DND-41 (cell line): ENCODE data around the gene FAXDC2.

Experiments used
- ATAC-seq: fragments of 200-7000 bp; cut with Tn5 transposase; 3 replicates; pipeline ENCODE4 v1.9.1; 2021; ENCODE audit warnings: low read depth; ENCODE audit not compliant: insufficient read depth
- DNase-seq: peaks from one replicate; pipeline ENCODE4 v3.0.0-alpha.2; 2020
- H2AFZ ChIP-seq: 2 replicates; pipeline ENCODE4 v1.6.0; 2012; ENCODE audit warnings: low read depth, low read length
- H3K27ac ChIP-seq: 2 replicates; pipeline ENCODE4 v1.5.1; 2012; ENCODE audit warnings: low read length, inconsistent platforms
- H3K27me3 ChIP-seq: fragments of 200-600 bp; sonication (generic); 2 replicates; pipeline ENCODE4 v1.6.0; 2012; ENCODE audit warnings: low read length, mild to moderate bottlenecking, inconsistent platforms; ENCODE audit not compliant: insufficient read depth, poor library complexity
- H3K36me3 ChIP-seq: 2 replicates; pipeline ENCODE4 v1.5.1; 2012; ENCODE audit warnings: low read length, inconsistent platforms; ENCODE audit not compliant: insufficient read depth
- H3K4me1 ChIP-seq: 2 replicates; pipeline ENCODE4 v1.5.1; 2012; ENCODE audit warnings: mild to moderate bottlenecking, low read length; ENCODE audit not compliant: insufficient read depth
- H3K4me2 ChIP-seq: 2 replicates; pipeline ENCODE4 v1.6.0; 2012; ENCODE audit warnings: mild to moderate bottlenecking, moderate library complexity, low read length, inconsistent platforms; ENCODE audit not compliant: insufficient read depth
- H3K4me3 ChIP-seq, 2 experiments: fragments of 200-600 bp in 1 of 2; shearing (Covaris generic) in 1 of 2; 2 replicates each; pipeline ENCODE4 v1.5.1; 2012 to 2016; ENCODE audit warnings: inconsistent platforms in 2 of 2, low read length in 2 of 2, mild to moderate bottlenecking in 2 of 2, low read depth in 1 of 2, moderate library complexity in 1 of 2
- H3K79me2 ChIP-seq: 2 replicates; pipeline ENCODE4 v1.6.0; 2012; ENCODE audit warnings: low read length, inconsistent platforms; ENCODE audit not compliant: insufficient read depth
- H3K9ac ChIP-seq: 2 replicates; pipeline ENCODE4 v1.6.0; 2012; ENCODE audit warnings: low read depth, mild to moderate bottlenecking, inconsistent platforms, low read length, moderate library complexity
- H3K9me3 ChIP-seq: 2 replicates; pipeline ENCODE4 v1.5.1; 2012; ENCODE audit warnings: low read length, moderate library complexity, mild to moderate bottlenecking, inconsistent platforms; ENCODE audit not compliant: insufficient read depth, severe bottlenecking
- H4K20me1 ChIP-seq: 2 replicates; pipeline ENCODE4 v1.6.0; 2012; ENCODE audit warnings: low read length; ENCODE audit not compliant: insufficient read depth
- EZH2 ChIP-seq: IDR thresholded peaks from 3 replicates; pipeline ENCODE4 v1.6.1; 2012; ENCODE audit warnings: borderline replicate concordance, low read depth, mild to moderate bottlenecking, moderate library complexity, low read length, inconsistent platforms; ENCODE audit not compliant: severe bottlenecking
- TF ChIP-seq, protein P1 (sequence below): IDR thresholded peaks from 2 replicates; pipeline ENCODE4 v1.5.1; 2012; ENCODE audit warnings: borderline replicate concordance, low read length, moderate library complexity, mild to moderate bottlenecking; ENCODE audit not compliant: poor library complexity, severe bottlenecking; ENCODE audit errors: extremely low read depth

FAXDC2 gene, protein sequence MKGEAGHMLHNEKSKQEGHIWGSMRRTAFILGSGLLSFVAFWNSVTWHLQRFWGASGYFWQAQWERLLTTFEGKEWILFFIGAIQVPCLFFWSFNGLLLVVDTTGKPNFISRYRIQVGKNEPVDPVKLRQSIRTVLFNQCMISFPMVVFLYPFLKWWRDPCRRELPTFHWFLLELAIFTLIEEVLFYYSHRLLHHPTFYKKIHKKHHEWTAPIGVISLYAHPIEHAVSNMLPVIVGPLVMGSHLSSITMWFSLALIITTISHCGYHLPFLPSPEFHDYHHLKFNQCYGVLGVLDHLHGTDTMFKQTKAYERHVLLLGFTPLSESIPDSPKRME

DNA sequence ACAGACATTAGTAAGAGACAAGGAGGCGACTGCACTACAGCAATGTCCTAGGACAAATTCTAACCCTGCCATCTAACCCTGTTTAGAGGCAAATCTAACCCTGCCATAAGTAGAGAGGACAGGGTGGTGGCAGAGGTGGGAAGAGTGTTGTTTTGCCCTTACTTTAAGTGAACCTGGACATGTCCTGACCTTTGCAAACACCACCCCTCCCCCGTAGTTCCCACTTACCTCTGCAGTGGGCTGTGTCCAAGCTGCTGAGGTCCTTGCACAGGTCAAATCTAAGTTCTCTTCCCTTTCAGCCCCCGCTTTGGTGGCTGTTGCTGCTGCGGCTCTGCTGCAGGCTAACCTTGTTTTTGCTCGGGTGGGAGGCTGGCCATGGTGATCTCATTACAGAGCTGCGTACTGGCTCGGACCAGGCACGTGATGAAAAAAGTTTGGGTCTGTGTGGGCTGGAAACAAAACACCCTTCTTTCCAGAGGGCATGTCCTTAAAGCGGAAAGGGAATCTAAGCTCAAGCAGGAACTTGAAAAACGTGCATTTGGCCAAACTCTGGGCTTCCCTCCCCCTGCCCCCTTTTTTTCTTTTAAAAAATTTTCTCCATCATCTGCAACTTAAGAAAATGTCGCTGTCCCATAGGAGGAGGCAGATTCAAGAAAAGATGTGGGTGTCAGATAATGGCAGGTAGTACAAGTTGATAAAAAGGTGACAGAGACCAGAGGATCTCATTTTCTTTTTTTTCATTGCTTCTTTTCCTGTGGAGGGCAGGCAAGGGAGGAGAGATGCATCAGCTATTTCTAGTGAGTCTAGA, at the start of gene FAXDC2:
FAXDC2 (minus strand) TSS at position 349 of the 808 bp plus-strand sequence. CDS start 12,425 bp downstream, outside the sequence.
- Histone ChIP-seq H3K4me2 (no peak within 1 kb of the TSS), H3K36me3 (no peaks in the 10 kb centered on the region), H2AFZ (no peak within 1 kb of the TSS), H3K27me3 (no peaks in the 10 kb centered on the region), H3K4me3 (no peak within 1 kb of the TSS), H3K9ac (no peak within 1 kb of the TSS), H3K79me2 (no peaks in the 10 kb centered on the region), H3K27ac (no peak within 1 kb of the TSS), H3K9me3 (no peaks in the 10 kb centered on the region), H4K20me1 (no peaks in the 10 kb centered on the region), H3K4me1 (no peaks in the 10 kb centered on the region)
- TF ChIP-seq, protein P1, sequence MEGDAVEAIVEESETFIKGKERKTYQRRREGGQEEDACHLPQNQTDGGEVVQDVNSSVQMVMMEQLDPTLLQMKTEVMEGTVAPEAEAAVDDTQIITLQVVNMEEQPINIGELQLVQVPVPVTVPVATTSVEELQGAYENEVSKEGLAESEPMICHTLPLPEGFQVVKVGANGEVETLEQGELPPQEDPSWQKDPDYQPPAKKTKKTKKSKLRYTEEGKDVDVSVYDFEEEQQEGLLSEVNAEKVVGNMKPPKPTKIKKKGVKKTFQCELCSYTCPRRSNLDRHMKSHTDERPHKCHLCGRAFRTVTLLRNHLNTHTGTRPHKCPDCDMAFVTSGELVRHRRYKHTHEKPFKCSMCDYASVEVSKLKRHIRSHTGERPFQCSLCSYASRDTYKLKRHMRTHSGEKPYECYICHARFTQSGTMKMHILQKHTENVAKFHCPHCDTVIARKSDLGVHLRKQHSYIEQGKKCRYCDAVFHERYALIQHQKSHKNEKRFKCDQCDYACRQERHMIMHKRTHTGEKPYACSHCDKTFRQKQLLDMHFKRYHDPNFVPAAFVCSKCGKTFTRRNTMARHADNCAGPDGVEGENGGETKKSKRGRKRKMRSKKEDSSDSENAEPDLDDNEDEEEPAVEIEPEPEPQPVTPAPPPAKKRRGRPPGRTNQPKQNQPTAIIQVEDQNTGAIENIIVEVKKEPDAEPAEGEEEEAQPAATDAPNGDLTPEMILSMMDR: no peak
- no peak for TF ChIP-seq EZH2
- DNase-seq: no peak
- no peak for ATAC-seq

GRCh38 chr5:154900066-154900465, 49.7 kb upstream of the FAXDC2 start:
- Histone ChIP-seq H3K36me3 (peaks cover 92% of the 10 kb centered on the region), H3K4me3 (no peak overlapping the region), H3K27ac (no peak overlapping the region), H3K27me3 (no peaks in the 10 kb centered on the region), H2AFZ (no peak overlapping the region), H3K4me1 (no peaks in the 10 kb centered on the region), H3K79me2 (no peaks in the 10 kb centered on the region), H4K20me1 (no peaks in the 10 kb centered on the region), H3K9ac (no peak overlapping the region), H3K9me3 (no peaks in the 10 kb centered on the region), H3K4me2 (no peak overlapping the region)
- DNase-seq (no peak), ATAC-seq (no peak)
- TF ChIP-seq, protein P1: no peak
- TF ChIP-seq EZH2: no peak

DNA sequence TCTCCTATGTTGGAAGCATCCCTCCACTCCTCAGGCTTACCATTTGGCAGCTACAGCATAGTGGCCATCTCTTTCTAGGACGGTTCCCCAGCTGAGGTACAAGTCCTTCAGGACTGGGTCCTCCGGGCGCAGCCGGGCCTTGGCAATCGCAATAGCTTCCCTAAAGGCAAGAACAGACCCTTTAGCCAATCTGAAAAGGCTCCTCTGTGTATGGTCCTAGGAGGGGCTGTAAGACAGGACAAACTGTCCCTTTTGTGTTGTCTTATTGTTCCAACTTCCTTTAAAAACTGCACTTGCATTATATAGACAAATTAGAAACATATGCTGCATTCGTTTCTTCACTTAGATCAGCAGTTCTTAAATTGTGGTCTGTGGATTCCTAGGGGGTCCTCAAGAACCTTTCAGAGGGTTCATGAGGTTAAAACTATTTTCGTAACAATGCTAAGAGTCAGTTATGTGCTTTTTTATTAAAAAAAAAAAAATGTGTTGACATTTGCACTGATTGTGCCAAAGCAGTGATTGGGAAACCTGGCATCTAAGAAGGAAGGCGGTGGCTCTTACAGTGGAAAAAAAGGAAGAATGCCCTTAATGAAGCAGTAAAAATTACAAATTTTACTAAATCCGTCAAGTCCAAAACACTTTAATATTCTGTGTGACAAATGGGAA, 48.9 kb upstream of the FAXDC2 start:
- no peak for DNase-seq
- Histone ChIP-seq H2AFZ (no peak overlapping the region), H3K79me2 (no peaks in the 10 kb centered on the region), H3K4me2 (no peak overlapping the region), H3K4me1 (no peaks in the 10 kb centered on the region), H3K27me3 (no peaks in the 10 kb centered on the region), H3K36me3 (peaks cover 88% of the 10 kb centered on the region), H3K4me3 (no peak overlapping the region), H3K9ac (no peak overlapping the region), H4K20me1 (no peaks in the 10 kb centered on the region), H3K9me3 (no peaks in the 10 kb centered on the region), H3K27ac (no peak overlapping the region)
- no peak for ATAC-seq
- TF ChIP-seq, protein P1: no peak
- TF ChIP-seq EZH2: no peak
